BLaER1 (cell line): Measurements from ENCODE around the gene FOXR1.
"Not testable (repeated sequence)": the region's sequence is repeated elsewhere in the genome, so short reads cannot be mapped to it uniquely, and the experiment has no call there.

Source experiments
- H3K27ac ChIP-seq: shearing (Covaris generic); formaldehyde crosslinking; 2 replicates; pipeline ENCODE4 v1.8.1; 2022
- H3K27me3 ChIP-seq: shearing (Covaris generic); formaldehyde crosslinking; 2 replicates; pipeline ENCODE4 v1.8.1; 2022
- H3K36me3 ChIP-seq: shearing (Covaris generic); formaldehyde crosslinking; 2 replicates; pipeline ENCODE4 v1.8.1; 2022
- H3K4me1 ChIP-seq: shearing (Covaris generic); formaldehyde crosslinking; 2 replicates; pipeline ENCODE4 v1.8.1; 2022
- H3K4me2 ChIP-seq: shearing (Covaris generic); formaldehyde crosslinking; 2 replicates; pipeline ENCODE4 v1.8.1; 2022
- H3K4me3 ChIP-seq: shearing (Covaris generic); formaldehyde crosslinking; 2 replicates; pipeline ENCODE4 v1.8.1; 2022
- H3K9ac ChIP-seq: shearing (Covaris generic); formaldehyde crosslinking; 2 replicates; pipeline ENCODE4 v1.8.1; 2022
- H3K9me3 ChIP-seq: shearing (Covaris generic); formaldehyde crosslinking; 2 replicates; pipeline ENCODE4 v1.8.1; 2022
- H4K20me1 ChIP-seq: shearing (Covaris generic); formaldehyde crosslinking; 2 replicates; pipeline ENCODE4 v1.8.1; 2022
- Cebpa-rat ChIP-seq: shearing (Covaris generic); IDR thresholded peaks from 2 replicates; pipeline ENCODE4 v1.8.1; 2022

Gene FOXR1

GRCh38 chr11:118947091-118947490 lies 24.5 kb upstream of the FOXR1 start:
- Histone ChIP-seq H3K4me2 (no peak overlapping the region), H4K20me1 (no peaks in the 10 kb centered on the region), H3K27ac (no peak overlapping the region), H3K27me3 (no peaks in the 10 kb centered on the region), H3K4me3 (no peak overlapping the region), H3K9ac (no peak overlapping the region), H3K36me3 (no peaks in the 10 kb centered on the region), H3K9me3 (no peaks in the 10 kb centered on the region), H3K4me1 (peaks cover 18% of the 10 kb centered on the region)
- TF ChIP-seq Cebpa-rat, result no peak

GRCh38 chr11:118948000-118948399 lies 23.6 kb upstream of the FOXR1 start:
- H3K27ac ChIP-seq, result no peak overlapping the region
- TF ChIP-seq Cebpa-rat, result no peak
- no peak overlapping the region for H3K4me3 ChIP-seq
- peaks cover 18% of the 10 kb centered on the region for H3K4me1 ChIP-seq
- H3K27me3 ChIP-seq, result no peaks in the 10 kb centered on the region
- no peaks in the 10 kb centered on the region for H3K9me3 ChIP-seq
- no peak overlapping the region for H3K4me2 ChIP-seq
- no peaks in the 10 kb centered on the region for H4K20me1 ChIP-seq
- no peak overlapping the region for H3K9ac ChIP-seq
- H3K36me3 ChIP-seq, result no peaks in the 10 kb centered on the region

- no peak overlapping the region for H3K4me3 ChIP-seq
- no peaks in the 10 kb centered on the region for H3K27me3 ChIP-seq
- no peaks in the 10 kb centered on the region for H4K20me1 ChIP-seq
- no peaks in the 10 kb centered on the region for H3K9me3 ChIP-seq
- no peaks in the 10 kb centered on the region for H3K36me3 ChIP-seq
- H3K4me2 ChIP-seq, result no peak overlapping the region
- no peak for TF ChIP-seq Cebpa-rat
- no peak overlapping the region for H3K27ac ChIP-seq
- H3K4me1 ChIP-seq, result no peaks in the 10 kb centered on the region
- H3K9ac ChIP-seq, result no peak overlapping the region
Observed at GRCh38 chr11:118953265-118953664, 18.3 kb upstream of the FOXR1 start.

- H3K36me3 ChIP-seq, H3K27ac ChIP-seq, H3K4me3 ChIP-seq, H3K27me3 ChIP-seq, H3K9me3 ChIP-seq, H4K20me1 ChIP-seq, H3K4me2 ChIP-seq, H3K9ac ChIP-seq, H3K4me1 ChIP-seq: not testable (repeated sequence)
Observed at GRCh38 chr11:118953976-118954375, 17.6 kb upstream of the FOXR1 start.

- H3K4me2 ChIP-seq, result no peak within 1 kb of the TSS
- no peaks in the 10 kb centered on the region for H3K27me3 ChIP-seq
- H3K9ac ChIP-seq, result no peak within 1 kb of the TSS
- no peak within 1 kb of the TSS for H3K4me3 ChIP-seq
- H3K27ac ChIP-seq, result no peak within 1 kb of the TSS
- TF ChIP-seq Cebpa-rat, result no peak
- H3K4me1 ChIP-seq, result peaks cover 16% of the 10 kb centered on the region
- no peaks in the 10 kb centered on the region for H3K9me3 ChIP-seq
- H3K36me3 ChIP-seq, result no peaks in the 10 kb centered on the region
- H4K20me1 ChIP-seq, result no peaks in the 10 kb centered on the region
Observed at GRCh38 chr11:118956094-118956846, 15.3 kb upstream of the FOXR1 start, which contains the start of gene UPK2. Gene UPK2, plus strand, starts transcription at chr11:118956298. Its CDS starts 53 bp downstream, at chr11:118956351.

- no peak overlapping the region for H3K9ac ChIP-seq
Observed at GRCh38 chr11:118956847-118957469, 14.6 kb upstream of the FOXR1 start.

GRCh38 chr11:118957549-118957948 lies 14.0 kb upstream of the FOXR1 start:
- H3K27me3 ChIP-seq, result no peaks in the 10 kb centered on the region
- no peak overlapping the region for H3K4me3 ChIP-seq
- no peak for TF ChIP-seq Cebpa-rat
- peaks cover 26% of the 10 kb centered on the region for H3K4me1 ChIP-seq
- H3K4me2 ChIP-seq, result no peak overlapping the region
- H3K9me3 ChIP-seq, result no peaks in the 10 kb centered on the region
- no peaks in the 10 kb centered on the region for H4K20me1 ChIP-seq
- no peak overlapping the region for H3K27ac ChIP-seq
- no peak overlapping the region for H3K9ac ChIP-seq
- no peaks in the 10 kb centered on the region for H3K36me3 ChIP-seq

More at GRCh38 chr11:118956847-118957469, 14.6 kb upstream of the FOXR1 start:
- Histone ChIP-seq H3K9me3 (no peaks in the 10 kb centered on the region), H3K4me2 (no peak overlapping the region), H3K4me1 (peaks cover 23% of the 10 kb centered on the region), H3K36me3 (no peaks in the 10 kb centered on the region), H3K27ac (no peak overlapping the region), H3K27me3 (no peaks in the 10 kb centered on the region), H3K4me3 (no peak overlapping the region), H4K20me1 (no peaks in the 10 kb centered on the region)
- no peak for TF ChIP-seq Cebpa-rat

GRCh38 chr11:118957968-118958367 lies 13.6 kb upstream of the FOXR1 start:
- Histone ChIP-seq H3K4me1 (peaks cover 26% of the 10 kb centered on the region), H3K9me3 (no peaks in the 10 kb centered on the region), H3K36me3 (no peaks in the 10 kb centered on the region), H3K27me3 (no peaks in the 10 kb centered on the region), H3K4me2 (no peak overlapping the region), H3K4me3 (no peak overlapping the region), H4K20me1 (no peaks in the 10 kb centered on the region), H3K27ac (no peak overlapping the region), H3K9ac (no peak overlapping the region)
- TF ChIP-seq Cebpa-rat, result no peak

- no peak for TF ChIP-seq Cebpa-rat
- no peaks in the 10 kb centered on the region for H3K27me3 ChIP-seq
Observed at GRCh38 chr11:118958577-118958976, 13.0 kb upstream of the FOXR1 start.

GRCh38 chr11:118961189-118961588 lies 10.4 kb upstream of the FOXR1 start:
- Histone ChIP-seq H3K27ac (peak overlapping the region; percentile 40), H3K9ac (no peak overlapping the region), H3K4me1 (peaks cover 43% of the 10 kb centered on the region), H3K36me3 (no peaks in the 10 kb centered on the region), H3K9me3 (no peaks in the 10 kb centered on the region), H4K20me1 (no peaks in the 10 kb centered on the region), H3K27me3 (no peaks in the 10 kb centered on the region), H3K4me3 (no peak overlapping the region), H3K4me2 (peak overlapping the region; percentile 67)
- no peak for TF ChIP-seq Cebpa-rat

More at GRCh38 chr11:118958577-118958976, 13.0 kb upstream of the FOXR1 start:
- Histone ChIP-seq H3K27ac (no peak overlapping the region), H3K4me3 (no peak overlapping the region), H3K4me2 (no peak overlapping the region), H3K9me3 (no peaks in the 10 kb centered on the region), H3K9ac (no peak overlapping the region), H3K4me1 (peaks cover 26% of the 10 kb centered on the region), H3K36me3 (no peaks in the 10 kb centered on the region), H4K20me1 (no peaks in the 10 kb centered on the region)
